Stimulated activated memory B cell treated with anti-CD40 and anti-IgM and Interleukin-4, amounts not matched to agents 10 μg/mL and 1 μg/mL and 100 μg/mL, for 72 hours (primary cell): ENCODE measurements around the gene LRRC4C.

Experiments used
- ATAC-seq: fragments of 150-1000 bp; cut with Tn5 transposase; 2 replicates; pipeline ENCODE4 v1.10.0; 2021
- H3K27ac Mint-ChIP-seq: one replicate; pipeline ENCODE4 v1.8.0; 2022; ENCODE audit warnings: mild to moderate bottlenecking, mixed read lengths
- H3K27me3 Mint-ChIP-seq: one replicate; pipeline ENCODE4 v1.8.0; 2022; ENCODE audit warnings: mixed read lengths
- H3K36me3 Mint-ChIP-seq: one replicate; pipeline ENCODE4 v1.8.0; 2022; ENCODE audit warnings: mixed read lengths
- H3K4me1 Mint-ChIP-seq: one replicate; pipeline ENCODE4 v1.8.0; 2022; ENCODE audit warnings: mixed read lengths
- H3K4me3 Mint-ChIP-seq: one replicate; pipeline ENCODE4 v1.8.0; 2022; ENCODE audit warnings: mild to moderate bottlenecking, moderate library complexity, mixed read lengths
- H3K9me3 Mint-ChIP-seq: one replicate; pipeline ENCODE4 v1.8.0; 2022; ENCODE audit warnings: mixed read lengths

LRRC4C gene

DNA sequence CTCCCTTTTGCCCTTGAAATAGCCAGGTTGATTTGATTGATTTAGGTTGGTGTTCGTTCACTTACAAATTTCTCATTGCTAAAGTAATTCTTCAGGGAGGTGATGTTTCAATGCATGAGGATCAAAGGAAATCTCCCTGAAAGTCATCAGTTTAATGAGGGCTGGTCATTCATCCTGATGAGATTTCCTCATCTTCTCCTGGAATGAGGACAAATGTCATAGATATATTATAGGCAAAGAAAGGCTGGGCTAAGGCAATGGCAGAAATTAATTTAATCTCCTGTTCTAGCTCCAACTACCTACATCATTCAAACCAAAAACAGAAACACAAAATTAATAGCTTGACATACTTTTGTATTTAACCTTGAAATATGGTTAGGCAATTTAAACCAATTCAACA, 1052.1 kb downstream of the LRRC4C start:
- H3K36me3 Mint-ChIP-seq, result no peaks in the 10 kb centered on the region
- no peaks in the 10 kb centered on the region for H3K27me3 Mint-ChIP-seq
- ATAC-seq, result no peak
- H3K9me3 Mint-ChIP-seq, result peaks cover 9% of the 10 kb centered on the region
- no peak overlapping the region for H3K4me3 Mint-ChIP-seq
- no peak overlapping the region for H3K27ac Mint-ChIP-seq
- H3K4me1 Mint-ChIP-seq, result no peaks in the 10 kb centered on the region

DNA sequence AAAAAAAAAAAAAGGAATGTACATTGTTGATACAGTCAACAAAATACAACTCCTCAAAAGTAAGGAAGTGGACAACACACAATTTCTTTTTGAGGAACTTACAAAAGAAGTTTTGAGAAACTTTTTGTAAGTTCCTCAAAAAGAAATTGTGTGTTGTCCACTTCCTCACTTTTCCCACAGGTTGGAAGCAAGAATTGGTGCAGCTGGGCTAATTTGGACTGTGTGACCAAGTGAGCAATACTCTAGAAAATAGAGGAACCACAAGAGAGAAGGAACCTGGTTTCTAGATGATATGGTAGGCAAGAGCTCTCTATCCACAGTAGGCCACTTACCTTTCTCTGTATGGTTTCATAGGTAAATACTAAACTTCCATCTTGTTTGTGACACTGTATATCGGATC, 1053.8 kb downstream of the LRRC4C start:
- Mint-ChIP-seq H3K9me3 (peaks cover 9% of the 10 kb centered on the region), H3K36me3 (no peaks in the 10 kb centered on the region), H3K4me1 (no peaks in the 10 kb centered on the region), H3K27ac (no peak overlapping the region), H3K4me3 (no peak overlapping the region), H3K27me3 (no peaks in the 10 kb centered on the region)
- no peak for ATAC-seq

DNA sequence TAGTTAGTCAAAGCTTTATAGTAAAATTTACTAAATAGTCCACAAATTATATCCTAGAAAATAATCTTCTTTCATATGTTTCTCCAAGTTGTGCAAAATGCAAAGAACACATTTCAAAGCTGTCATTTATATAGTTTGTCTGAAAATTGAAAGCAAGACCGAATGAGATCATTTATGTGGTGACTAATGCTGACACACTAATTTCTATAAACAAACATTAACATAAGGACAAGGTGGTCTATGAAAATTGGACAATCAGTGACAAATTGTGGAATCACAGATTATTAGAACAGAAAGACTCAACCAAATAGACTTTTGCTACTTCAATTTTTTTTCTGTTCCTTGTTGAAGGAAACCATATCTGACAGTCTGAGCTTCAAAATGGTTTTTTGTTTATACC, 1056.1 kb downstream of the LRRC4C start:
- Mint-ChIP-seq H3K27ac (no peak overlapping the region), H3K4me1 (no peaks in the 10 kb centered on the region), H3K4me3 (no peak overlapping the region), H3K36me3 (no peaks in the 10 kb centered on the region), H3K27me3 (no peaks in the 10 kb centered on the region), H3K9me3 (peaks cover 11% of the 10 kb centered on the region)
- ATAC-seq, result no peak

DNA sequence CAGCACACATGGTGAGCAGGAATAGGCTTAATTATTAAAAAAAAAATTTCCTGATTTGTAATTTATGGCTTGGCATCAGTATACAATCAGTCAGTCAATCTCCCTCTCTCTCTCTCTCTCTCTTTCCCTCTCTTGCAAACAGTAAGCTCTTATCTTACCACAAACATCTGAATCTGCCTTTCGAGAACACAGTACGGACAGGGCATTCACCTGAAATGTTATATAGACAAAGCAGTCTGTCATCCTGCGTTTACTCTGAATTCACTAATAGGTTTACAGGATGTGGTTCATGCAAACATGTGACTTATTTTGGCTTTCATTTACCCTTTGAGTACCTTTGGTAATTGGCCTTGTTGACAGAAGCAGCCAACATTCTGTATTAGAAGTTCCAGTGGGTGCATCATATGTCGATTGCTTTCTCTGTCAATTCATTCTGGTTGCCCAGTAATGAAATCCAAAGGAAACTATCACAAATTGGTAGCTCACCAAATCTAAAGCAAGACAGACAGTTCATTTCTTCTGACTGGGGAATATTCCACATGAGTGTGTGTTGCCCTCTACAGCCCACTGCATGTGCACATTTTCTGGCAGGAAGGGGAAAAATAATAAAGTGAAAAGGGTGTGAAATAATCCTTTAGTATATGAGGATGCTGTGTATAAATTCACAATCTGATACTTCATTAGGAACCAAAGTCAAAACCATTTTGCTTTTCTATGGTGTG, 1058.2 kb downstream of the LRRC4C start:
- no peaks in the 10 kb centered on the region for H3K36me3 Mint-ChIP-seq
- no peaks in the 10 kb centered on the region for H3K4me1 Mint-ChIP-seq
- ATAC-seq, result no peak
- H3K4me3 Mint-ChIP-seq, result no peak overlapping the region
- H3K9me3 Mint-ChIP-seq, result peaks cover 12% of the 10 kb centered on the region
- no peaks in the 10 kb centered on the region for H3K27me3 Mint-ChIP-seq
- no peak overlapping the region for H3K27ac Mint-ChIP-seq

DNA sequence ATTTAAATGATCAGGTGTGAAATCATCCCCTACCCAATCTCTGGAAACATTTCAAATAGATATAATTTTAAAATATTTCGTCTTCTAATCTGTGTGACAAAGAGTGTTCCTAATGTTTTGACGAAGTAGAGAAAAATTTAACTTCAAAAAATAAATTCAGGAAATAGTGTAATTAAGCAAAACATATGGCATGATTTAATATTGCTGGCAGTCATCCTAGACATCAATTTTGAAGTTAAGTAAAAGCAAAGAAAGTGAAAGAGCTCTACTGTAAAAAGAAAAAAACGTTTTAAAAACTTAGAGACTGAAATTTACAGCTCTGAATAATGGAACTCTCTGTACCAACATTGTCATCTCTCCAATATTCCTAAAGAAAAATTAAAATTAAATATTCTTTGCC, 1062.3 kb downstream of the LRRC4C start:
- ATAC-seq, result no peak

DNA sequence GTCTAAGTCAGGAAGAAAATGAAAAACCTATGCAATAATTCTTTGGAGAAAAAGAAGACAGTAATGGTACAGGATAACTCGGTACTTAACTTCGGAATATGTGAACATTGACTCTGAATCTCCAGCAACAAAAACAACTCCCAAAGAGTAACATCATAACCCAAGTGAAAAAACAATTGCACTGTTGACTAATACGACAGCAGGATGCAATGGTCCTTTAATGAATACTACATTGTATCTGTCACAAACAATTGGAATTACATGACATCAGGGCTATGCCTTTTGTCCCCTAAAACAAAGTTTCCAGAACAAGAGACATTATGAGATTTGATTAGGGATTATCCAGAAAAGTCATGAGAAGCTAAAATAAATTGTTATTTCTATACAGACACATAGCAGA, 1065.9 kb downstream of the LRRC4C start:
- Mint-ChIP-seq H3K4me3 (no peak overlapping the region), H3K27ac (no peak overlapping the region), H3K27me3 (no peaks in the 10 kb centered on the region), H3K4me1 (no peaks in the 10 kb centered on the region), H3K9me3 (peaks cover 2% of the 10 kb centered on the region), H3K36me3 (no peaks in the 10 kb centered on the region)
- ATAC-seq, result no peak

More for the DNA sequence above, 1062.3 kb downstream of the LRRC4C start:
- no peaks in the 10 kb centered on the region for H3K36me3 Mint-ChIP-seq
- peaks cover 5% of the 10 kb centered on the region for H3K9me3 Mint-ChIP-seq
- H3K27me3 Mint-ChIP-seq, result no peaks in the 10 kb centered on the region
- H3K4me1 Mint-ChIP-seq, result no peaks in the 10 kb centered on the region
- H3K4me3 Mint-ChIP-seq, result no peak overlapping the region
- no peak overlapping the region for H3K27ac Mint-ChIP-seq

DNA sequence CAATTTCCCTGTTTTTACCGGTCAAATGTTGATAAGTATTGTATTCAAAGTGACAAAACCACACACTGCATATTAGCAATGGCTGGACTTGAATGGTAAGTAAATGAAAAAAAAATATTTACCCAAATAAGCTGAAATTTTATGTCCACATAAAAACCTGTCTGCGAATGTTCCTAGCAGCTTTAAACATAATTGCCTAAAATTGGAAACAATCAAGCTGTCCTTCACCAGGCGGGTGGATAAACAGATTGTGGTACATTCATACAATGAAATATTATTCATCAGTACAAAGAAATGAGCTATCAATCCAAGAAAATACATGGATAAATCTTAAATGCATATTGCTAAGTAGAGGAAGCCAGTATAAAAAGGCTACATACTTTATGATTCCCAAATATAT, 1067.8 kb downstream of the LRRC4C start:
- no peak for ATAC-seq
- Mint-ChIP-seq H3K4me1 (no peaks in the 10 kb centered on the region), H3K27me3 (no peaks in the 10 kb centered on the region), H3K9me3 (peaks cover 2% of the 10 kb centered on the region), H3K36me3 (no peaks in the 10 kb centered on the region), H3K27ac (no peak overlapping the region), H3K4me3 (no peak overlapping the region)

DNA sequence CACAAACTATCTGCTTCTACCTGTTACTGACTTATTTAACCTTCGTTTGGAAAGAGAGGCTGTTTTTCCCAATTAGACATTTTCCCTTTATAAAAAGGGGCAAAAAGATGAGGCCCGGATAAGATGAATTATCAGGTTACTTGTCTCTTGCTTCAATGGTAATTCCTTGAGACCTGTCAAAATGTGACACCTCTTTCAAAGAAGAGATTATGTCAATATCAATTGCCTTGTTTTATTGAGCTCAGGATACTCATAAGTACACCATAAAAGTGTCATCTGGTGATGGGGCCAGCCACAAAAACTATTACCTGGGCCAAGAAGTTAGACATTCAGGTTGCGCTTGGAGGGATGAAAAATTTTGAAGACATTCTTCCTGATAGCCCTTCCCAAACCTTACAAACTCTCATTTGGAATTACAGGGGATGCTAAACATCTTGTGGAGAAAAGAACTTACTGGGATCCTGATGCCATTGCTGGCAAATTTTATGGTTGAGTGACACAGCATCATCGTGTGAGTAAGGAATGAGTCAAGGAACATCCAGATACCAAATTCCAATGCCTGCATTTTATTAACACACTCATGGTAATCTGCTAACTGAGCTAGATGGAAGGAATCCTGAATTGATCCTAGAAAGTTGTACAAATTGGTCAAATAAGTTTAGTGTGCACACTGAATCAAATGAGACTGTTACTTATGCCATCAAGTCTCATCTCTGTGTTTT, 1071.2 kb downstream of the LRRC4C start:
- no peak overlapping the region for H3K4me3 Mint-ChIP-seq
- H3K4me1 Mint-ChIP-seq, result no peaks in the 10 kb centered on the region

DNA sequence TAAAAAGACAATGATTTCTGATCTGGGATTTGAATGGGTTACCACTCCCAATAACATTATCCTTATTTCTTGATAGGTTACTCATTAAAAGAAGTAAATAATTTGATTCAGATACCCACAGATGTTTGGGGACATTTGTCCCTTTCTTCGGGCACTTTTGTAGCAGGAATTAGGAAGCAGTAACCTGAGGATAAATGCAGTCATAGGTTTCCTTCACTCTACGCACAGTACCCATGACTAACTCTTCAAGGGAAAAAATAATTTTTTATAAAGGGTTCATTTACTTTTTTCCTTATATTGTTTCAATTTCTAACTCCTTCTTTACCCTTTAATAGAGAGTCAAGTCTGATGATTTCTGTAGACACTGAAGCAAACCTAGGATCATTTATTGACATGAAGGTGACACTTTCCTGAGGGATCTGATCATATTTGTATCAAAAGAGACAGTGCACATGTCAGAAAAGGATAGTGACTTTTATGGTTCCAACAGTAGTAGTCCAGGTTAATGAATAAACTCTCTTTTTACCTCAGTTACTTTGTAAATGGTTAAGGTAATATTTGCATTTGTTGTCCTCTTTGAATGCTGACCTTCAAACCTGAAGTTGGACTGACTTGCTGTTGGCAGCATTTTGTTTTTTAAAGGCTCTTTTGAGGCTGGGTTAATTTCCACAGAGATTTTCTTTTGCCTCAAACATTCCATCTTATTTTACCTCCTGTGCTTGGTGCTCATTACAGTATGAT, 1072.0 kb downstream of the LRRC4C start:
- H3K4me1 Mint-ChIP-seq, result no peaks in the 10 kb centered on the region
- no peak overlapping the region for H3K4me3 Mint-ChIP-seq
- no peak overlapping the region for H3K27ac Mint-ChIP-seq
- H3K9me3 Mint-ChIP-seq, result no peaks in the 10 kb centered on the region
- no peaks in the 10 kb centered on the region for H3K27me3 Mint-ChIP-seq
- ATAC-seq, result no peak
- H3K36me3 Mint-ChIP-seq, result no peaks in the 10 kb centered on the region

More for the DNA sequence above, 1071.2 kb downstream of the LRRC4C start:
- Mint-ChIP-seq H3K27ac (no peak overlapping the region), H3K9me3 (no peaks in the 10 kb centered on the region), H3K36me3 (no peaks in the 10 kb centered on the region), H3K27me3 (no peaks in the 10 kb centered on the region)
- no peak for ATAC-seq

DNA sequence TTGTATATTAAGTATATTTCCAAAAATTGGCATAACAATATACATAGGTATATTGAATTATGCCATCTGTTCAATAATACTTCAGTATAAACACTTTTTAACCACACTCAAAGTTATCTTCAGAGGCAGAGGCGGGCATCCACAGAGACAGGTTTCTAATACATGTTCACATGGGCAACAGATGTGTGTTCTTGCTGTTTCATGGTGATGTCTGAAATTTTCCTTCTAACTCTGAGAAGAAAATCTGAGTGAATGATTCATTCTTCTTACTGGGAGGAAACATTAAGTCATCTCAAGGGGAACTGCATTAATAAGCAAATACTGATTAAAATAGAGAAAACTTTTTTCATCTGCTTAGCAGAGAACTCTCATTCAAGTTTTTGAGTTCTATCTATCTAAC, 1074.5 kb downstream of the LRRC4C start:
- no peak for ATAC-seq
- Mint-ChIP-seq H3K36me3 (no peaks in the 10 kb centered on the region), H3K4me1 (no peaks in the 10 kb centered on the region), H3K27ac (no peak overlapping the region), H3K9me3 (no peaks in the 10 kb centered on the region), H3K27me3 (no peaks in the 10 kb centered on the region), H3K4me3 (no peak overlapping the region)

DNA sequence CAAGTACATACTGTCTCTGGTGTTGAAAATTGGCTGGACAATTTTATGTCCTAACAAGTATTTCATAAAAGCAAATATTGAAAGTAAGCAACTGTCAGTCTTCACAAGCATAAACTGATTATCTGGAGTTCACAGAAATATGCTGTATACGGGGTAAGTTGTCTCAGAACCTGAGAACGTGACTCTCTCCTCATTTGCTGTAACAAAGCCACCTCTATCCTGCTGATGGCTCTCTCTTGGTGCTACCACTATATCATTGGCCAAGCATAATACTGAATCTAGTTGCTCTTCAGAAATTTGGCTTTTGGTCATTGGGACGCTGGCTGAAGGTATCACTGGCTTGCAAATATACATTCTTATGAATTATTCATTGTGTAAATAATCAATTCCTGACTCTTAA, 1078.0 kb downstream of the LRRC4C start:
- no peaks in the 10 kb centered on the region for H3K9me3 Mint-ChIP-seq
- no peaks in the 10 kb centered on the region for H3K27me3 Mint-ChIP-seq
- no peak overlapping the region for H3K4me3 Mint-ChIP-seq
- H3K27ac Mint-ChIP-seq, result no peak overlapping the region
- ATAC-seq, result no peak
- no peaks in the 10 kb centered on the region for H3K4me1 Mint-ChIP-seq
- no peaks in the 10 kb centered on the region for H3K36me3 Mint-ChIP-seq

DNA sequence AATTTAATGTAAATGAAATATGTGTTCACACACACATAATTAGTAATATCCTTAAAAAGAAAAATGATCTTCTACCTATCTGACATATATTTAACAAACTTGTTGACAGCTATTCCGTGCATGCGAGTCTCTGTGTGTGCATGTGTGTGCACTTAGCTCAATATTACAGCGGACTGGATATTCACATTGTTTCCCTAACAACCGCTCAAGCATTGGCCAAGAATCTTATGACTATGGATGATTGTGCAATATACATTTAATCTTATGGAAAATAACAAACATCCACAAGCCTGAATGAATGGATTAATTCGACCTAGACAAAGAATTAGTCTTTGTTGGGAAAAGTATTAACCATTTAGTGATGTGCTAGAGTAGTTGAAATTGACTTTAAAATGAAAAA, 1078.6 kb downstream of the LRRC4C start:
- ATAC-seq, result no peak
- H3K4me3 Mint-ChIP-seq, result no peak overlapping the region
- H3K9me3 Mint-ChIP-seq, result no peaks in the 10 kb centered on the region
- no peaks in the 10 kb centered on the region for H3K4me1 Mint-ChIP-seq
- no peaks in the 10 kb centered on the region for H3K36me3 Mint-ChIP-seq
- no peak overlapping the region for H3K27ac Mint-ChIP-seq
- H3K27me3 Mint-ChIP-seq, result no peaks in the 10 kb centered on the region

DNA sequence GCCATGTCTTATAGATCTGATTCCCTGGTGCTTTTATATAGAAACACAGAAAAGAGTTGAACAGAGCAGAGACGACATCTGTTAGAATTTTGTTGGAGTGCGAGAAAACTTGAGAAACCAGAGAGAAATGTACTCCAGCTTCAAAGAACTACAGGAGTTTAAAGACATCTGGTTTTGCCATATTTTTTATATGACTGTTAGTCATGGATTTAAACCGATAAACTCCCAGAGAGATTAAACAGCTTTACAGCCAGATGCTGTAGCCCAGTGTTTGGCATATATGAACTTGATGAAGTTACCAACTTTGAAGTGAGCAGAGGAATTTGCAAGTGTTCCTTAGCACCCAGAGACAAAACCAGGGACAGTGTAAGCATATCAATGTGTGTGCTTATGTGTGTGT, 1083.1 kb downstream of the LRRC4C start:
- H3K27ac Mint-ChIP-seq, result no peak overlapping the region
- no peaks in the 10 kb centered on the region for H3K4me1 Mint-ChIP-seq
- no peak for ATAC-seq
- no peaks in the 10 kb centered on the region for H3K36me3 Mint-ChIP-seq
- peaks cover 6% of the 10 kb centered on the region for H3K9me3 Mint-ChIP-seq
- H3K27me3 Mint-ChIP-seq, result no peaks in the 10 kb centered on the region
- H3K4me3 Mint-ChIP-seq, result no peak overlapping the region

DNA sequence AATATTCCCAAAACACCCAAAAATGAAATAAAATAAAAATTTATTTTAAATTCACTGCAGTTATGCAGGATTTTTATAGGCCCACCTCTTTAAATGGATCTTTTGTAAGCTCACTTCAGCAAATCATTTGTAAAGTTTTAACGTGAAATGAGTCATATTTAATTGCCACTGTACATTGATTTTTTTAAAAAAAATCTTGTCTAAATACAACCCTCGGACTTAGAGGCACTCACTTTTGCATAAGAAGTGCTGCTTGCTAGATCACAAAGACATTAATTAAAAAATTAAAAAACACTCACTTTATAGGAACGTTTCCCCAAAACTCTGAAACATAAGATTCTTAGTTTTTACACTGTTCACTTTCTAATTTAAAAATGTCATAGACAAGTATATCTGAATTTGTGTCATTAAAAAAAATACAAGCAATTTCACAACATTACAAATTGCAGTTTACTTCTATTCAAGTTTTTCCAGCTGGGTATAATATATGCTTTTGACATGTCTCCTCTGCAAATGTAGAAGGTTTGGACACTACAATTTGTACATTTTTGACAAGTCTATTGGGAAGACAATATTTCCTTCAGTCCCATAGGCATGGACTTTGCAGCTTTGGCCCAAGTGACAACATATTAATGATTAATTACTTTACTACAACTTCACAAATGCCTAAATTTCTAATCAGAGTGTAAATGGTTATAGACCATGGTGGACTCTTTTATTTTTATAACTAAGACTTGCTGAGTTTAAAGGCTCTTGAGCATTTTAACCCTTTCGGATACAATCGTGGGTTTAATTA, 1088.4 kb downstream of the LRRC4C start:
- no peak overlapping the region for H3K4me3 Mint-ChIP-seq
- no peak overlapping the region for H3K27ac Mint-ChIP-seq
- no peaks in the 10 kb centered on the region for H3K36me3 Mint-ChIP-seq
- H3K27me3 Mint-ChIP-seq, result no peaks in the 10 kb centered on the region
- no peaks in the 10 kb centered on the region for H3K4me1 Mint-ChIP-seq
- no peak for ATAC-seq
- H3K9me3 Mint-ChIP-seq, result peaks cover 14% of the 10 kb centered on the region

DNA sequence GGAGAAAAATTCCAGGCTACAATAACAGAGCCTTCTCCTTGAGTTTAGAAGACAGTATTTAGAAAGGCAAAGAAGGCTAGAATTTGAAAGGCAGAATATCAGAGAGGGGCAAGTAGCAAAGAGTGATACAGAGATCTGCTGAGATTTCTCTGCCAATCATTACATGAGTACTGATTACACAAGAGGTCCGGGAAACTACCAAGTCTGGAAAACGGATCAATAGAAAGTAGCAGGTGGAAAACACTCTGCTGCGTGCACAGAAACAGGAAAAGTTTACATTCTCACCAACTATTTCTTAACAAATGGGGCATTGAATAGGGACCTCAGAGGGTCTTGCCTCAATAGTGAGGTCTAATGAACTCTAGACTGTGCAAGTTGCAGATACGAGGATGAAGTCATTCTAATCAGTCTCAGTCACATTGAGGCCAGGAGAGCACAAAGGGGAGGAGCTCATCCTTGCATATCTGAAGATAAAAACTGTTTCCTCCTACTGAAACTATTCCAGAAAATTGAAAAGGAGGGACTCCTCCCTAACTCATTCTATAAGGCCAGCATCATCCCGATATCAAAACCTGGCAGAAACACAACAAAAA, 1099.2 kb downstream of the LRRC4C start:
- Mint-ChIP-seq H3K4me1 (no peaks in the 10 kb centered on the region), H3K9me3 (peaks cover 7% of the 10 kb centered on the region), H3K27ac (no peak overlapping the region), H3K27me3 (no peaks in the 10 kb centered on the region), H3K36me3 (no peaks in the 10 kb centered on the region), H3K4me3 (no peak overlapping the region)
- no peak for ATAC-seq
